ENCODE results near the gene HS2ST1. TPM values are rescaled to one million over a fixed set of nuclear protein-coding genes. Genes with fewer than 3 reads are reported as not detected.
"Not testable (repeated sequence)": the region's sequence is repeated elsewhere in the genome, so short reads cannot be mapped to it uniquely, and the experiment has no call there.

The HS2ST1 gene
- total RNA-seq, 1 donor from 2014 or later, result 10.7 TPM

- no peak for DNase-seq
- no peak for ATAC-seq (ENCODE audit: poor library complexity)
- intact Hi-C loops (cut with DNase I), result no loop called here
Observed at GRCh38 chr1:86994061-86994460, 79.6 kb downstream of the HS2ST1 start.

- DNase-seq (no peak), ATAC-seq (ENCODE audit: poor library complexity) (no peak)
- intact Hi-C loops (cut with DNase I), result no loop called here
Observed at GRCh38 chr1:86997538-86997937, 83.1 kb downstream of the HS2ST1 start.

GRCh38 chr1:86998280-86998679 lies 83.8 kb downstream of the HS2ST1 start:
- ATAC-seq (ENCODE audit: poor library complexity), result no peak
- no peak for DNase-seq
- intact Hi-C loops (cut with DNase I), result no loop called here

GRCh38 chr1:86998727-86999126 lies 84.3 kb downstream of the HS2ST1 start:
- intact Hi-C loops (cut with DNase I), result no loop called here
- no peak for DNase-seq
- ATAC-seq (ENCODE audit: poor library complexity), result no peak

- no peak for ATAC-seq (ENCODE audit: poor library complexity)
- intact Hi-C loops (cut with DNase I), result no loop called here
- DNase-seq, result no peak
Observed at GRCh38 chr1:87000460-87000859, 86.0 kb downstream of the HS2ST1 start.

- no peak for DNase-seq
- intact Hi-C loops (cut with DNase I), result no loop called here
- ATAC-seq (ENCODE audit: poor library complexity), result no peak
Observed at GRCh38 chr1:87004857-87005256, 90.4 kb downstream of the HS2ST1 start.

- ATAC-seq (ENCODE audit: poor library complexity) (no peak), DNase-seq (no peak)
- intact Hi-C loops (cut with DNase I), result no loop called here
Observed at GRCh38 chr1:87007323-87007722, 92.9 kb downstream of the HS2ST1 start.

GRCh38 chr1:87013385-87013784 lies 99.0 kb downstream of the HS2ST1 start:
- DNase-seq; intact Hi-C loops (cut with DNase I); ATAC-seq (ENCODE audit: poor library complexity): not testable (repeated sequence)

- ATAC-seq (ENCODE audit: poor library complexity) (no peak), DNase-seq (no peak)
- intact Hi-C loops (cut with DNase I), result no loop called here
Observed at GRCh38 chr1:87017998-87018672, 103.7 kb downstream of the HS2ST1 start.

- no peak for DNase-seq
- intact Hi-C loops (cut with DNase I), result no loop called here
- ATAC-seq (ENCODE audit: poor library complexity), result no peak
Observed at GRCh38 chr1:87023326-87023725, 108.9 kb downstream of the HS2ST1 start.

- ATAC-seq (ENCODE audit: poor library complexity), result peak; percentile 64
- no peak for DNase-seq
- intact Hi-C loops (cut with DNase I), result no loop called here
Observed at GRCh38 chr1:87024936-87025540, 110.6 kb downstream of the HS2ST1 start.

- intact Hi-C loops (cut with DNase I); DNase-seq; ATAC-seq (ENCODE audit: poor library complexity): not testable (repeated sequence)
Observed at GRCh38 chr1:87027561-87027960, 113.1 kb downstream of the HS2ST1 start.

GRCh38 chr1:87028576-87028975 lies 114.1 kb downstream of the HS2ST1 start:
- DNase-seq (no peak), ATAC-seq (ENCODE audit: poor library complexity) (no peak)
- intact Hi-C loops (cut with DNase I), result no loop called here

- ATAC-seq (ENCODE audit: poor library complexity) (no peak), DNase-seq (no peak)
- intact Hi-C loops (cut with DNase I), result no loop called here
Observed at GRCh38 chr1:87030740-87031690, 116.6 kb downstream of the HS2ST1 start.

- no peak for DNase-seq
- no peak for ATAC-seq (ENCODE audit: poor library complexity)
- intact Hi-C loops (cut with DNase I), result no loop called here
Observed at GRCh38 chr1:87034351-87034750, 119.9 kb downstream of the HS2ST1 start.

- intact Hi-C loops (cut with DNase I), result no loop called here
- no peak for DNase-seq
- ATAC-seq (ENCODE audit: poor library complexity), result no peak
Observed at GRCh38 chr1:87039096-87039495, 124.7 kb downstream of the HS2ST1 start.

- DNase-seq, result no peak
- intact Hi-C loops (cut with DNase I), result no loop called here
- no peak for ATAC-seq (ENCODE audit: poor library complexity)
Observed at GRCh38 chr1:87042111-87042811, 127.8 kb downstream of the HS2ST1 start.

GRCh38 chr1:87044424-87044823 lies 130.0 kb downstream of the HS2ST1 start:
- no peak for DNase-seq
- ATAC-seq (ENCODE audit: poor library complexity), result no peak
- intact Hi-C loops (cut with DNase I), result no loop called here

GRCh38 chr1:87044840-87045239 lies 130.4 kb downstream of the HS2ST1 start:
- no peak for DNase-seq
- intact Hi-C loops (cut with DNase I), result no loop called here
- ATAC-seq (ENCODE audit: poor library complexity), result no peak
